NCI-H510A treated with DMSO at 0.1 percent for 48 hours (cell line): ENCODE data around the gene ATXN10.
A peak's percentile ranks its signal among the peaks of the same experiment; 100 is the strongest.

ENCODE experiments used
- DNase-seq: peaks from one replicate; lab custom pipeline; 2025; lab: John Stamatoyannopoulos, UW

ATXN10 gene

GRCh38 chr22:45860201-45860600, 188.6 kb downstream of the ATXN10 start:
- no peak for DNase-seq

GRCh38 chr22:45861259-45861658, 189.6 kb downstream of the ATXN10 start:
- DNase-seq = no peak

GRCh38 chr22:45863981-45864751, 192.5 kb downstream of the ATXN10 start:
- DNase-seq = peak; percentile 74

GRCh38 chr22:45864959-45865476, 193.4 kb downstream of the ATXN10 start:
- DNase-seq = no peak

GRCh38 chr22:45865561-45866125, 194.0 kb downstream of the ATXN10 start:
- DNase-seq = no peak

- no peak for DNase-seq
Measured at GRCh38 chr22:45866126-45866645, 194.6 kb downstream of the ATXN10 start.

GRCh38 chr22:45866646-45867117, 195.0 kb downstream of the ATXN10 start:
- DNase-seq = no peak

GRCh38 chr22:45867118-45867905, 195.7 kb downstream of the ATXN10 start:
- DNase-seq = no peak

- DNase-seq = no peak
Measured at GRCh38 chr22:45867906-45868555, 196.4 kb downstream of the ATXN10 start.

- DNase-seq = no peak
Measured at GRCh38 chr22:45868571-45869339, 197.1 kb downstream of the ATXN10 start.

GRCh38 chr22:45869340-45869847, 197.8 kb downstream of the ATXN10 start:
- no peak for DNase-seq

- no peak for DNase-seq
Measured at GRCh38 chr22:45870011-45870410, 198.4 kb downstream of the ATXN10 start.

- no peak for DNase-seq
Measured at GRCh38 chr22:45871721-45872120, 200.1 kb downstream of the ATXN10 start.

- DNase-seq = no peak
Measured at GRCh38 chr22:45872659-45873263, 201.1 kb downstream of the ATXN10 start.

GRCh38 chr22:45876136-45877035, 204.8 kb downstream of the ATXN10 start:
- DNase-seq = no peak

- DNase-seq = no peak
Measured at GRCh38 chr22:45877036-45877380, 205.4 kb downstream of the ATXN10 start.

- no peak for DNase-seq
Measured at GRCh38 chr22:45877651-45878050, 206.0 kb downstream of the ATXN10 start.

- peak; percentile 8 for DNase-seq
Measured at GRCh38 chr22:45878051-45878781, 206.6 kb downstream of the ATXN10 start.
